Esophagus squamous epithelium (tissue), 5 donors: ENCODE results near the gene VPS26B. TPM values are rescaled to one million over a fixed set of nuclear protein-coding genes. Genes with fewer than 3 reads are reported as not detected.

Experiments used
- DNase-seq: peaks from one replicate; lab custom pipeline; 2025; lab: John Stamatoyannopoulos, UW
- H3K27ac ChIP-seq, 4 donors: fragments of 200-600 bp; sonication (generic); one replicate each; pipeline ENCODE4 v1.5.1; 2016 to 2019; ENCODE audit warnings: mild to moderate bottlenecking in 1 of 4
- H3K27me3 ChIP-seq, 4 donors: fragments of 200-600 bp; sonication (generic); 1 replicate in 3 of 4; 2 replicates in 1 of 4; pipeline versions ENCODE4 v1.5.1 to v1.6.0; 2017 to 2021; ENCODE audit warnings: antibody characterized with exemption in 1 of 4
- H3K36me3 ChIP-seq, 3 donors: fragments of 200-600 bp; sonication (generic); one replicate each; pipeline ENCODE4 v1.5.1; 2016 to 2019
- H3K4me1 ChIP-seq, 3 donors: fragments of 200-600 bp; sonication (generic); one replicate each; pipeline ENCODE4 v1.5.1; 2017 to 2019
- H3K4me3 ChIP-seq, 4 donors: fragments of 200-600 bp; sonication (generic); 1 replicate in 3 of 4; 2 replicates in 1 of 4; pipeline ENCODE4 v1.5.1; 2016 to 2019; ENCODE audit warnings: mild to moderate bottlenecking in 2 of 4, moderate library complexity in 1 of 4
- H3K9me3 ChIP-seq, 3 donors: fragments of 200-600 bp; sonication (generic); one replicate each; pipeline ENCODE4 v1.5.1; 2016 to 2019
- CTCF ChIP-seq, 6 experiments: fragments of 450-650 bp in 4 of 6; fragments of 200-600 bp in 2 of 6; sonication (generic) in 2 of 6; IDR thresholded peaks; one replicate each; pipeline ENCODE4 v1.5.1; 2016 to 2019; ENCODE audit warnings: antibody characterized with exemption in 6 of 6, mild to moderate bottlenecking in 4 of 6, moderate library complexity in 4 of 6
- POLR2A ChIP-seq, 4 donors: fragments of 450-650 bp; IDR thresholded peaks; one replicate each; pipeline ENCODE4 v1.6.1; 2017; ENCODE audit warnings: antibody characterized with exemption in 4 of 4, mild to moderate bottlenecking in 4 of 4, moderate library complexity in 3 of 4
- WGBS, 2 donors: methylation state at CpG; one replicate each; pipeline ENCODE4 v1.1.5; 2018; 5-methylcytosine and 5-hydroxymethylcytosine counted together
- intact Hi-C: fragments of 100-400 bp; cut with DNase I; formaldehyde crosslinking; loops from one replicate; pipeline ENCODE4 v1.15.0; 2022
- total RNA-seq, 4 donors: library from RNA; depleted of rRNA; stranded (reverse); fragments of >200 nt; gene quantifications; one replicate each; pipeline ENCODE4 v1.1.0, GENCODE V29; 2016
- donor health status: DM: yes; HTN: yes; CAD: no.

The VPS26B gene
- total RNA-seq, 4 donors from 2014 or later = 25.2 to 30.7 (median 25.9) TPM

DNA sequence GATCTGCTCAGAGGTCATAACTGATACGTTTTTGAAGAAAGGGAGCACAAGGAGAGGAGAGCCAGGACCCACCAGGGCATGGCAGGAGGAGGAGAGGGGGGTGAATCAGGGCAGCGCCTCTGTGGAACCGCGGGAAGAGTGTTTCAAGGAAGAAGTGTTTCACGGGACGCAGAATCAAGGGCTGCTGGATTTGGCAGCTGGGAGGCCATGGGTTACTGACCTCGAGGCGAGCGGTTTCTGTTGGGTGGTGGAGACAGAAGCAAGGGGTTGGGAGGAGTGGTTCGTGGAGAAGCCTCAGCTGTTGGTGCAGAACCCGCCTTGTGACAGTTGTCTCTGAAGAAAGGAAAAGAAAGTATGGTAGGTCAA is 13.1 kb downstream of the VPS26B start:
- intact Hi-C loops = no loop called here
- peaks cover 0 to 89% (median 12%) of the 10 kb centered on the region in 3 donors for H3K36me3 ChIP-seq

GRCh38 chr11:134238956-134239355 is 14.5 kb downstream of the VPS26B start:
- peaks cover 0 to 94% (median 16%) of the 10 kb centered on the region in 3 donors for H3K36me3 ChIP-seq
- no peak overlapping the region for H3K27ac ChIP-seq
- TF ChIP-seq POLR2A (IDR thresholded peaks at IDR 0.05) (no peak), CTCF (IDR thresholded peaks at IDR 0.05) (no peak)
- H3K4me1 ChIP-seq = no peaks in the 10 kb centered on the region
- H3K9me3 ChIP-seq = no peaks in the 10 kb centered on the region
- intact Hi-C loops = no loop called here
- no peaks in the 10 kb centered on the region for H3K27me3 ChIP-seq
- no peak overlapping the region for H3K4me3 ChIP-seq
- no peak for DNase-seq
- 83 to 97% methylated on average over 5 of the region's 5 CpGs for WGBS, 2 donors

More for the DNA sequence above, 13.1 kb downstream of the VPS26B start:
- TF ChIP-seq POLR2A (IDR thresholded peaks at IDR 0.05) (no peak), CTCF (IDR thresholded peaks at IDR 0.05) (no peak)
- H3K27me3 ChIP-seq = no peaks in the 10 kb centered on the region
- 83 to 91% methylated on average over 11 of the region's 11 CpGs for WGBS, 2 donors
- H3K9me3 ChIP-seq = no peaks in the 10 kb centered on the region
- no peak overlapping the region for H3K27ac ChIP-seq
- no peak for DNase-seq
- peaks cover 0 to 3% (median 0%) of the 10 kb centered on the region in 3 donors for H3K4me1 ChIP-seq
- H3K4me3 ChIP-seq = no peak overlapping the region

DNA sequence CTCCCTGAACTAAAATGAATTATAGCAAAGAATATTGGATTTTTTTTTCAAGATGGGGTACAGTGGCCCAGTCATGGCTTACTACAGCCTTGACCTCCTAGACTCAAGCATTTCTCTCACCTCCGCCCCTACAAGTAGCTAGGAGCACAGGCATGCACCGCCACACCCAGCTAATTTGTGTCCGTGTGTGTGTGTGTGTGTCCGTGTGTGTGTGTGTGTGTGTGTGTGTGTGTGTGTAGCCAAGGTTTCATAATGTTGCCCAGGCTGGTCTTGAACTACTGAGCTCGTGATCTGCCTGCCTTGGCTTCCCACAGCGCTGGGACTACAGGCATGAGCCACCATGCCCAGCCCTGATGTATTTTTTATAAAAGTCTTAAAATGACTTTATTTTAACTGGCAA is 16.1 kb downstream of the VPS26B start:
- peaks cover 0 to 100% (median 27%) of the 10 kb centered on the region in 3 donors for H3K36me3 ChIP-seq

DNA sequence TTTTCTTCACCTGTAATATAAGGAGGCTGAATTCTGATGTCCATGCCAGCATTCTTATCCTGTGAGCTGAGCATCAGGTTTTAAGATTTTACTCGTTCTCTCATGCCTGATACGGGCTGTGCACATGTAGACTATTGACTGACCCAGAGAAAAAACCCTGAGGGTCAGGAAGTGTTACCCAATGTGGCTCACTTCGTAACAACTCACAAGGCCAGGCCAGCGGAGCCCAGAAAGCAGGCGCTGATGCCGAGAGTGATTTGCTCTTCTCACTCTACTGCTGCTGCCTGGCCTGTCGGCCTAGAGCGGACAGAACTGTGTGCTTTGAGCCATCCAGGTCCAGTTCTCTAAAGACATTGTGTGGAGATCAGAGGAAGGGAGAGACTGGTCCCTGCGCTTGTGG is 17.9 kb downstream of the VPS26B start:
- WGBS, 2 donors = 67 to 80% methylated on average over 8 to 9 of the region's 9 CpGs
- TF ChIP-seq CTCF (IDR thresholded peaks at IDR 0.05) (no peak), POLR2A (IDR thresholded peaks at IDR 0.05) (no peak)
- Histone ChIP-seq H3K4me1 (no peaks in the 10 kb centered on the region), H3K9me3 (no peaks in the 10 kb centered on the region), H3K27ac (no peak overlapping the region), H3K4me3 (no peak overlapping the region), H3K27me3 (no peaks in the 10 kb centered on the region), H3K36me3 (peaks cover 0 to 100% (median 45%) of the 10 kb centered on the region in 3 donors)
- no peak for DNase-seq
- intact Hi-C loops = no loop called here

More for the DNA sequence above, 16.1 kb downstream of the VPS26B start:
- Histone ChIP-seq H3K27ac (no peak overlapping the region), H3K27me3 (no peaks in the 10 kb centered on the region), H3K4me1 (no peaks in the 10 kb centered on the region), H3K4me3 (no peak overlapping the region), H3K9me3 (no peaks in the 10 kb centered on the region)
- WGBS, 2 donors = 48 to 49% methylated on average over 5 of the region's 6 CpGs
- TF ChIP-seq CTCF (IDR thresholded peaks at IDR 0.05) = no peak
- intact Hi-C loops = no loop called here
- no peak for DNase-seq

GRCh38 chr11:134243913-134244312 is 19.4 kb downstream of the VPS26B start:
- TF ChIP-seq CTCF (IDR thresholded peaks at IDR 0.05) = no peak
- TF ChIP-seq POLR2A (IDR thresholded peaks at IDR 0.05) = no peak
- no peaks in the 10 kb centered on the region for H3K9me3 ChIP-seq
- intact Hi-C loops = no loop called here
- H3K27me3 ChIP-seq = no peaks in the 10 kb centered on the region
- H3K27ac ChIP-seq = no peak overlapping the region
- no peak overlapping the region for H3K4me3 ChIP-seq
- H3K36me3 ChIP-seq = peaks cover 0 to 100% (median 52%) of the 10 kb centered on the region in 3 donors
- WGBS, 2 donors = 89 to 100% methylated on average over 3 to 4 of the region's 4 CpGs
- no peak for DNase-seq
- H3K4me1 ChIP-seq = no peaks in the 10 kb centered on the region
